Sigmoid colon (tissue), 4 donors: ENCODE results near the gene TNK2.

Source experiments
- EP300 ChIP-seq, 4 donors: sonication (generic); formaldehyde crosslinking; IDR thresholded peaks; one replicate each; pipeline ENCODE4 v1.6.1; 2017; ENCODE audit warnings: antibody characterized with exemption in 4 of 4
- POLR2A ChIP-seq, 2 donors: fragments of 450-650 bp; IDR thresholded peaks; one replicate each; pipeline ENCODE4 v1.6.1; 2016; ENCODE audit warnings: antibody characterized with exemption in 2 of 2, mild to moderate bottlenecking in 2 of 2, moderate library complexity in 2 of 2
- POLR2AphosphoS5 ChIP-seq, 4 donors: sonication (generic); formaldehyde crosslinking; IDR thresholded peaks; one replicate each; pipeline ENCODE4 v1.6.1; 2017; ENCODE audit warnings: antibody characterized with exemption in 4 of 4
- TF ChIP-seq, protein P1 (sequence below), 4 experiments: fragments of 450-650 bp in 3 of 4; fragments of 200-600 bp in 1 of 4; IDR thresholded peaks; one replicate each; pipeline ENCODE4 v1.5.1; 2016 to 2019; ENCODE audit warnings: antibody characterized with exemption in 4 of 4, mild to moderate bottlenecking in 3 of 4, moderate library complexity in 2 of 4

DNA sequence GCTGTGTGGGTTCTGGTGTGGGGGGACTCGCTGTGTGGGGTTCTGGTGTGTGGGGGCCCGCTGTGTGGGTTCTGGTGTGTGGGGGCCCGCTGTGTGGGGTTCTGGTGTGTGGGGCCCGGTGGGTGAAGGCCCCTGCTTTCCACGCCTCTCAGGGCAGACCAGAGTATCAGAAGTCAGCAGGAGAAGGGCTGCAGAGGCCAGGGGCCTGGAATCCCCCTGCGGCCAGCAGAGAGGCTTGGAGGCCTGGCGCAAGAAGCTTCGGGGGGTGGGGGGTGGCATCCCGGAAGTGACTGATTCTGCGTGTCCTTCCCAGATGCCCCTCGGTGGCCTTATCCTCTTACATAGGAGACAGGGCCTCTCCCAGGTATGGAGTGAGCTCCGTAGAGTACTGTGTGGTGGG lies 37.4 kb downstream of the TNK2 start:
- TF ChIP-seq, protein P1, sequence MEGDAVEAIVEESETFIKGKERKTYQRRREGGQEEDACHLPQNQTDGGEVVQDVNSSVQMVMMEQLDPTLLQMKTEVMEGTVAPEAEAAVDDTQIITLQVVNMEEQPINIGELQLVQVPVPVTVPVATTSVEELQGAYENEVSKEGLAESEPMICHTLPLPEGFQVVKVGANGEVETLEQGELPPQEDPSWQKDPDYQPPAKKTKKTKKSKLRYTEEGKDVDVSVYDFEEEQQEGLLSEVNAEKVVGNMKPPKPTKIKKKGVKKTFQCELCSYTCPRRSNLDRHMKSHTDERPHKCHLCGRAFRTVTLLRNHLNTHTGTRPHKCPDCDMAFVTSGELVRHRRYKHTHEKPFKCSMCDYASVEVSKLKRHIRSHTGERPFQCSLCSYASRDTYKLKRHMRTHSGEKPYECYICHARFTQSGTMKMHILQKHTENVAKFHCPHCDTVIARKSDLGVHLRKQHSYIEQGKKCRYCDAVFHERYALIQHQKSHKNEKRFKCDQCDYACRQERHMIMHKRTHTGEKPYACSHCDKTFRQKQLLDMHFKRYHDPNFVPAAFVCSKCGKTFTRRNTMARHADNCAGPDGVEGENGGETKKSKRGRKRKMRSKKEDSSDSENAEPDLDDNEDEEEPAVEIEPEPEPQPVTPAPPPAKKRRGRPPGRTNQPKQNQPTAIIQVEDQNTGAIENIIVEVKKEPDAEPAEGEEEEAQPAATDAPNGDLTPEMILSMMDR (IDR thresholded peaks at IDR 0.05), result no peak
- TF ChIP-seq POLR2AphosphoS5 (IDR thresholded peaks at IDR 0.05), result no peak
- no peak for TF ChIP-seq EP300 (IDR thresholded peaks at IDR 0.05)
- TF ChIP-seq POLR2A (IDR thresholded peaks at IDR 0.05), result no peak
